Mesothelial cell of epicardium (in vitro differentiated cells): Measurements from ENCODE around the gene HS3ST6. TPM values are rescaled to one million over a fixed set of nuclear protein-coding genes. Genes with fewer than 3 reads are reported as not detected.

ENCODE experiments used
- DNase-seq, 2 experiments: peaks; one replicate each; pipeline ENCODE4 v3.0.0; 2021; ENCODE audit warnings: low spot score in 2 of 2; ENCODE audit not compliant: unreplicated experiment in 2 of 2
- H3K27ac Mint-ChIP-seq: 2 replicates; pipeline ENCODE4 v1.8.0; 2021; ENCODE audit warnings: mixed read lengths
- H3K27me3 Mint-ChIP-seq: 2 replicates; pipeline ENCODE4 v1.8.0; 2021; ENCODE audit warnings: low read depth, mixed read lengths
- H3K36me3 Mint-ChIP-seq: 2 replicates; pipeline ENCODE4 v1.8.0; 2021; ENCODE audit warnings: mixed read lengths
- H3K4me1 Mint-ChIP-seq: 2 replicates; pipeline ENCODE4 v1.8.0; 2021; ENCODE audit warnings: mixed read lengths
- H3K4me3 Mint-ChIP-seq: 2 replicates; pipeline ENCODE4 v1.8.0; 2021; ENCODE audit warnings: mild to moderate bottlenecking, moderate library complexity, mixed read lengths
- H3K9me3 Mint-ChIP-seq: 2 replicates; pipeline ENCODE4 v1.8.0; 2021; ENCODE audit warnings: mixed read lengths
- total RNA-seq: library from RNA; stranded (reverse); gene quantifications from 3 replicates; pipeline ENCODE4 v1.2.1, GENCODE V29; 2021
- TF ChIP-seq, protein P1 (sequence below): fragments of 200-600 bp; sonication (generic); IDR thresholded peaks from one replicate; pipeline ENCODE4 v1.5.0; 2021; ENCODE audit warnings: antibody characterized with exemption; ENCODE audit not compliant: unreplicated experiment

HS3ST6 gene
- total RNA-seq, 1 donor from 2014 or later: 0.22 TPM

DNA sequence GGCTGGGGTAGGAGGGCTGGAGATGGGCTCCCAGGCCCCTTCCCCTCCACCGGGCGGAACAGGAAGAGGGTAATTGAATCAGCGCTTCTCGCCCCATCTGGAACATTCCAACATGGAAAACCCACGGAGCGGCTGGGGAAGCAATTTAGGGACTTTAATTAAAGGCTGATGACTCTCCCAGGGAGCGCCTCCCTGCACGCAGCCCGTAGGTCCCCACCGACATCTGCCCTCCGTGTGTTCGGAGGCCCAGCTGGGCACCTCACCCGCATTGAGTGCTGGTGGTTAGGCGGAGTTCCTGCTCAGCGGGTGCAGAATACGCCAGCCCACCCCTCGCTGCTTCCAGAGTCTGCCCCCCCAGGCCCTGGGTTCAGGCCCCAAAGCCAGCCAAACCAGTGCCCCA lies 10.0 kb downstream of the HS3ST6 start:
- H3K27me3 Mint-ChIP-seq: peaks cover 13% of the 10 kb centered on the region
- H3K27ac Mint-ChIP-seq: no peak overlapping the region
- no peaks in the 10 kb centered on the region for H3K9me3 Mint-ChIP-seq
- TF ChIP-seq, protein P1, sequence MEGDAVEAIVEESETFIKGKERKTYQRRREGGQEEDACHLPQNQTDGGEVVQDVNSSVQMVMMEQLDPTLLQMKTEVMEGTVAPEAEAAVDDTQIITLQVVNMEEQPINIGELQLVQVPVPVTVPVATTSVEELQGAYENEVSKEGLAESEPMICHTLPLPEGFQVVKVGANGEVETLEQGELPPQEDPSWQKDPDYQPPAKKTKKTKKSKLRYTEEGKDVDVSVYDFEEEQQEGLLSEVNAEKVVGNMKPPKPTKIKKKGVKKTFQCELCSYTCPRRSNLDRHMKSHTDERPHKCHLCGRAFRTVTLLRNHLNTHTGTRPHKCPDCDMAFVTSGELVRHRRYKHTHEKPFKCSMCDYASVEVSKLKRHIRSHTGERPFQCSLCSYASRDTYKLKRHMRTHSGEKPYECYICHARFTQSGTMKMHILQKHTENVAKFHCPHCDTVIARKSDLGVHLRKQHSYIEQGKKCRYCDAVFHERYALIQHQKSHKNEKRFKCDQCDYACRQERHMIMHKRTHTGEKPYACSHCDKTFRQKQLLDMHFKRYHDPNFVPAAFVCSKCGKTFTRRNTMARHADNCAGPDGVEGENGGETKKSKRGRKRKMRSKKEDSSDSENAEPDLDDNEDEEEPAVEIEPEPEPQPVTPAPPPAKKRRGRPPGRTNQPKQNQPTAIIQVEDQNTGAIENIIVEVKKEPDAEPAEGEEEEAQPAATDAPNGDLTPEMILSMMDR: no peak
- DNase-seq: no peak
- no peaks in the 10 kb centered on the region for H3K4me1 Mint-ChIP-seq
- H3K36me3 Mint-ChIP-seq: no peaks in the 10 kb centered on the region
- H3K4me3 Mint-ChIP-seq: no peak overlapping the region

DNA sequence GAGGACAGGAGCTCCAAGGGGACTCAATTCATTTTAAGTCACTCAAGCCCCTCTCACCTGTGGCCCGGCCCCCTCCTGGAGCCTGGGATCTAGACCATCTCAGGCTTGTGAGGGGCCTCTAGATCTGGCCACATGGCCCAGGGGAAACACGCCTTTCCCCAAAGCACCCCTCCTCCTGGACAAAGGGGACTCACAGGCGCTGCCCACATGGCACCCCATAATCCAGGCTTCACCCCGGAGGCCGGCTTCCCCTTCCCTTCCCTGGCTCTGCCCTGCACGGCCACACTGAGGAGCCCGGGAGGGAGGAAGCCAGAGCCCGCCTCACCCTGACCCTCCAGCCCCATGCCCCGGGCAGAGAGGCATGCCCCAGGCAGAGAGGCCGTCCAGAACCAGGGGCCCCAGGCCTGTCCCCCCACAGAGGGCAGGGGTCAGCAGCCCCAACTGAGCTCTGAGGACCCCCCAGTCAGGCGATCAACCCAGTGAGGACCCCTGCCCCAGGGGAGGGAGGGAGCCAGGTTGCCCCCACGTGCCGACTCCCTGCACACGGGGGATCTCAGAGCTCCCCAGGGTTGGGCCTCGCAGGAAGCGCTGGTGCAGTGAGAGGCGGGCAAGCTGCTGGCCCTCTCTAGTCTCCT lies 10.9 kb downstream of the HS3ST6 start:
- H3K27me3 Mint-ChIP-seq: peaks cover 16% of the 10 kb centered on the region
- H3K36me3 Mint-ChIP-seq: no peaks in the 10 kb centered on the region
- DNase-seq: no peak
- no peak overlapping the region for H3K4me3 Mint-ChIP-seq
- TF ChIP-seq, protein P1: no peak
- no peaks in the 10 kb centered on the region for H3K4me1 Mint-ChIP-seq
- no peak overlapping the region for H3K27ac Mint-ChIP-seq
- no peaks in the 10 kb centered on the region for H3K9me3 Mint-ChIP-seq

DNA sequence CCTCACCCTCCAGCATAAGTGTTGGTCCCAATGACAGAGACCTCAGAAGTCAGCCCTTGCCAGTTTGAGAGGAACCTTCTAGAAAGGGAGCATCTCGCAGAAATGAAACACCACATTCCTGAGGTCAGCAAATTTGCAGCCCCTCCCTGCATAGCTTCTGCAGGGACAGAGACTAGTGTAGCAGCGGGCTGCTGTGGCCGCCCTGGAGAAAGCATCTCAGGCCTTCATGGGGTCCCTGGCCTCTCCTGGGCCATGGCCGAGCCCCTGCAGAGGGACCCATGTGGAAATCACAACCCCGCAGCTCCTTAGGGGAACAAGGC lies 11.4 kb downstream of the HS3ST6 start:
- Mint-ChIP-seq H3K36me3 (no peaks in the 10 kb centered on the region), H3K9me3 (no peaks in the 10 kb centered on the region), H3K4me3 (no peak overlapping the region), H3K27ac (no peak overlapping the region), H3K27me3 (peaks cover 16% of the 10 kb centered on the region), H3K4me1 (no peaks in the 10 kb centered on the region)
- DNase-seq: no peak
- TF ChIP-seq, protein P1: no peak

DNA sequence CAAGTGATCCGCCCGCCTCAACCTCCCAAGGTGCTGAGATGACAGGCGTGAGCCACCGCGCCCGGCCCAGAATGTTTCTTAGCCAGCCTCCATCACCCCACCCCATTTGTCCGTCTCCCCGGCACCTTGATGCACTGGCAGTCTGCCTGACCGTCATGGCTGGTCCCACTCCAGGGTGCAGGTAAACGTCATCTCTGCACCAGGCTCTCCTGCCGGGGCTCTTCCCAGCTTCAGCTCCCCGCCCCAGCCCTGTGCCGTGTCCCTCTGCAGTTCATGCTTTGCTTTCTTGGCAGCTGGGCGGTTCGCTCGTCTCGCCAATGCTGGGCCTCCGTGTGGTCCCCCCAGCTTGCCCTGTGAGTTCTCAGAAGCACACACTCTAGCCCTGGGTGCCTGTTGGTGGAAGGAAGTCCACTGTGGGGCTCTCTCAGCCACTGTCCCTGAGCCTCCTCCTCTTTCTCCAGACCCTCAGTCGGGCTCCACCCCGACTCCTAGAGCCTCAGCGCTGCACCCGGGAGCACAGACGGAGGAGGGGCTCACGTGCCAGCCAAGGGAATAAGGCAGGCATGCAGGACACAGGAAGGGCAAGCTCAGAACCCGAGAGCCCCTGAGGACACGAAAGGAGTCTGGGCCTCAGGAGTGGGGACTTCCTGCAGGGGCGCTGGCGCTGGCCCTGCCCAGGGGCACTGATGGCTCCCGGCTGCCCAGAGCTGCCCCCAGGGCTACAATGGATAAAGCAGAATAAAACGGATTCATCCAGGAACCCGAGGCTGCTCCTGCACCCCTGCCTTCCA lies 12.0 kb downstream of the HS3ST6 start:
- Mint-ChIP-seq H3K4me3 (no peak overlapping the region), H3K27ac (no peak overlapping the region)

DNA sequence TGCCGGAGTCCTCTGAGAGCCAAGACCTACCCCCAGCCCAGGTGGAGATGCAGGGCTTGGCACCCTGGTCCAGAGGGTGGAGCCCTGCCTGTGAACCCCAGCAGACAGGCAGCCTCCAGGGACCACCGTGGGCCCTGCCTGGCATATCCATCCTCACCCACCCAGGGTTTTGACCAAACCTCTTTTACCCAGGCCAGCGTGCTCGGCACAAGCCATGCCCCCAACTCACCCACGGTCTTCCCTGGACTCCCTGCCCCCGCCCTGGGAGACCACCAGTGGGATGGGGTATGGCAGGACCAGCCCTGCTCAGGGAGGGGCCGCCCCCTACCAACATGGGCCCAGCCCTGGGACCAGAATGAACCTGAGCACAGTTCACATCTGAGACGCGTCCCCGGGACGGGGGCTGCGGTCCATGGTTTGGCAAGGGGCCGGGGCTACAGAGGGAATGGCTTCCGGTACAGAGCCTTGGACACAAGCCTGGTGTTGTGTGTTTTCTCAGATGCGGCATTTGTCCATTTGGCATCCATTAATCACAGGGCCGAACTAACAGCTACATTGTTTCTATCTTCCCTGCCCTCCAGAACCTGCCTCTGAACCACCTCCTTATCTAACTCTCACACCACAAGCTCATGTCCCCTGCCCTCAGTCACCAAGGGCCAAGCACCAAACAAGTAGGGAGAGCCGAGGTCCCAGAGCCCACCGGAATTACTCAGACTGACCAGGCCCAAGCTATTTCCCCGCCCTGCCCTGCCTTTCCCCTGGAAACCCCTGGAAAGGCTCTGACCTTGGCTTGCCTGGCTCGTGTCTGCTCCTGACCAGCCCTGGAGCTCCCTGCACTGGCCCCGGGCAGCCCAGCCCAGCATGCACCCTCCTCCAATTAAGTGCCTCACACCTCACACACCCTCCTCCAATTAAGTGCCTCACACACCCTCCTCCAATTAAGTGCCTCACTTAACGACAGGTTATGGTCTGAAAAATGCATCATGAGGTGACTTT lies 14.1 kb downstream of the HS3ST6 start:
- H3K27me3 Mint-ChIP-seq: peaks cover 22% of the 10 kb centered on the region
- DNase-seq: no peak
- H3K36me3 Mint-ChIP-seq: no peaks in the 10 kb centered on the region
- no peak overlapping the region for H3K27ac Mint-ChIP-seq
- TF ChIP-seq, protein P1: no peak
- H3K9me3 Mint-ChIP-seq: no peaks in the 10 kb centered on the region
- no peaks in the 10 kb centered on the region for H3K4me1 Mint-ChIP-seq
- H3K4me3 Mint-ChIP-seq: no peak overlapping the region

More for the DNA sequence above, 12.0 kb downstream of the HS3ST6 start:
- no peak for DNase-seq
- H3K36me3 Mint-ChIP-seq: no peaks in the 10 kb centered on the region
- TF ChIP-seq, protein P1: no peak
- no peaks in the 10 kb centered on the region for H3K9me3 Mint-ChIP-seq
- H3K27me3 Mint-ChIP-seq: peaks cover 16% of the 10 kb centered on the region
- no peaks in the 10 kb centered on the region for H3K4me1 Mint-ChIP-seq
